Heart left ventricle (tissue), 13 donors: ENCODE measurements around the gene ADGRA1.

ENCODE experiments used
- CTCF ChIP-seq, 12 donors: fragments of 200-600 bp; sonication (generic) in 4 of 12; IDR thresholded peaks; one replicate each; pipeline versions ENCODE4 v1.5.0 to v1.8.0; 2018 to 2022; ENCODE audit warnings: antibody characterized with exemption in 12 of 12, mild to moderate bottlenecking in 5 of 12
- POLR2A ChIP-seq, 2 donors: fragments of 450-650 bp; IDR thresholded peaks; one replicate each; pipeline ENCODE4 v1.6.1; 2017; ENCODE audit warnings: antibody characterized with exemption in 2 of 2, mild to moderate bottlenecking in 2 of 2, moderate library complexity in 2 of 2
- donor health status: ischemic (EF 13 %, LVEDD 7.1; RV severe dilation, severe dysfunction).
- donor health status: DM: no; HTN: yes; CAD: no.
- donor health status: DM: no; HTN: no; CAD: no.
- donor health status: ischemic (EF 25% LVEDD 6.9; RV normal size, moderate dysfunction).
- donor health status: ischemic (EF 25% LVEDD 5.7; RV mildly dilated, moderate dysfunction).
- donor health status: ischemic (EF 35%, LVEDD 5.7; RV mildly dilated, moderate dysfunction).
- donor health status: nonischemic (EF 11% LVEDD 7.7; RV severe dilation, severe dysfunction).
- donor health status: DM: yes; HTN: yes; CAD: no.
- donor health status: PGD.
- donor health status: ischemic (EF 29% LVEDD 5.4; RV normal size, mild dysfunction).
- donor health status: nonischemic (EF 23%, LVEDD 6.1; RV moderate dilation, normal function).

DNA sequence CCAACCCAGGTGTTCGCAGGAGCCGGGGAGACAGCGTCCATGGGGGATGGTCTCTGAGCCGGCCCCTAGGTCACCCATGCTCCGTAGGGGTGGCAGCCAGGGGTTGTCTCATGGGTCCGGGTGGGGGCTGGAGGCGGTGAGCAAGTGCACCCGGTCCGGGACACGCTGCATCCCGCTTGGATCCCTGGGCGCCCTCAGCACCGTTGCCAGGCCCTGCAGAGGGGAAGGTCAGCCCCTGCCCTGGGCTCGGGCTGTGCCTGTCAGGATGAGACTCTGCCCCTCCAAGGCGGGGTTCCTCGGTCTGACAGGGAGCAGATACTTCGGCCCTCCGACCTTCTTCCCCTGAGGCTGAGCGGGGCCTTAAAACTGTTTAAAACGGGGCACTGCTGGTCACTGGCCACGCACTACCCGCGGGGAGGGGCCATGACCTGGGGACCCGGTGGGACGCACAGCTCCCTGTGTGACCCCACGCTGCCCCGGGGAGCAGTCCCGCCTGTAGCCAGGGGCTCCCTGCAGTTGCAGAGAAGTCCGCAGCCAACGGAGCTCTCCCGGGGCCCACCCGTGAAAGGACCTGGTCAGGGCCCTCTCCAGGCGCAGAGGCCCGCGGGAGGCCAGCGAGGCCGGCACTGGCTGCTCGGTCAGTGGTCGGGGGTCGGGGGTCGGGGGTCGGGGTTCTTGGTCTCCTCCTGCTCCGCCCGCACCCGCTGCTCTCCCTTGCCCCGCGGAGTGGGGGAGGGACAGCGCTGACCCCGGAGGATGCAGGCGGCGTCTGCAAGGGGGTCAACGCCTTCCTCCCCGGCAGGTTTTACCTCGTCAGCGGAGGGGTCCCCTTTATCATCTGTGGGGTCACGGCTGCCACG is 38.9 kb downstream of the ADGRA1 start:
- TF ChIP-seq CTCF (IDR thresholded peaks at IDR 0.05), result no peak
- no peak for TF ChIP-seq POLR2A (IDR thresholded peaks at IDR 0.05)
